Bronchial epithelial cell (primary cell): ENCODE measurements around the gene SH3RF1. TPM values are rescaled to one million over a fixed set of nuclear protein-coding genes. Genes with fewer than 3 reads are reported as not detected.

Source experiments
- DNase-seq: peaks from one replicate; pipeline ENCODE4 v3.0.0-alpha.2; 2010; ENCODE audit warnings: low read depth
- FAIRE-seq: peaks from 2 replicates; lab custom pipeline; 2011; peaks lifted over from hg19 to GRCh38; lab: Jason Lieb, UNC
- H3K27me3 ChIP-seq: 2 replicates; pipeline ENCODE4 v1.5.1; 2011; ENCODE audit warnings: low read length; ENCODE audit not compliant: control insufficient read depth, insufficient read depth
- H3K36me3 ChIP-seq: 2 replicates; pipeline ENCODE4 v1.5.1; 2011; ENCODE audit warnings: low read length; ENCODE audit not compliant: control insufficient read depth, insufficient read depth
- H3K4me3 ChIP-seq: 2 replicates; pipeline ENCODE4 v1.5.1; 2011; ENCODE audit warnings: mild to moderate bottlenecking, low read depth, low read length, control low read depth
- CTCF ChIP-seq: IDR thresholded peaks from 2 replicates; pipeline ENCODE4 v1.5.1; 2011; ENCODE audit warnings: mild to moderate bottlenecking, moderate library complexity, low read length, control low read depth, inconsistent platforms; ENCODE audit not compliant: insufficient read depth, severe bottlenecking
- total RNA-seq: library from RNA; depleted of rRNA; stranded (reverse); fragments of >200 nt; gene quantifications from 2 replicates; pipeline ENCODE4 v1.2.1, GENCODE V29; 2014

SH3RF1 gene
- total RNA-seq, 1 donor from 2014 or later, result 9.0 TPM

GRCh38 chr4:169248645-169249044 lies 22.1 kb downstream of the SH3RF1 start:
- FAIRE-seq, result no peak
- DNase-seq, result no peak
- no peak overlapping the region for H3K4me3 ChIP-seq
- no peak for TF ChIP-seq CTCF
- no peaks in the 10 kb centered on the region for H3K36me3 ChIP-seq
- H3K27me3 ChIP-seq, result no peaks in the 10 kb centered on the region

DNA sequence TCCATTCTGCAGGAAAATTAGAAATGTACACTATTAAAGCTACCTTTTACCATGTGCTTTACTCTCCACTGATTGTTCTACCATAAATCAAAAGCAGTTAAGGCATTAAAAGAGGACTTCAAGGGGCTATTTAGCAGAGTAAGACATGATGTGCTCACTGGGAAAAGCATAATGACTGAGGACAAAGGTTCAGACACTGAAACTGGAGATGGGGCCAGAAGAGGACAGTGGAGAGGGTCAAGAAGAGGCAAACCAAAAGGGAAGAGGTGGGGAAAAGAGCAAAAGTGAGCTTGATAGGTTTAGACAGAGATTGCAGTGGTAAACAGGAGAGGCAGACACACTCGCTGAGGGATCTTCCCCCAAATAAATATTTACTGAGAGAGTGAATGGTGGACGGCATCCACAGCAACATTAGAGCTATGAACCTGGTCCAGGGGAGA lies 23.8 kb downstream of the SH3RF1 start:
- FAIRE-seq (no peak), DNase-seq (no peak)
- Histone ChIP-seq H3K27me3 (no peaks in the 10 kb centered on the region), H3K4me3 (no peak overlapping the region), H3K36me3 (peaks cover 1% of the 10 kb centered on the region)
- TF ChIP-seq CTCF, result no peak

- H3K4me3 ChIP-seq, result no peak overlapping the region
- FAIRE-seq (no peak), DNase-seq (no peak)
- H3K36me3 ChIP-seq, result peaks cover 1% of the 10 kb centered on the region
- TF ChIP-seq CTCF, result no peak
- no peaks in the 10 kb centered on the region for H3K27me3 ChIP-seq
Observed at GRCh38 chr4:169246279-169246678, 24.5 kb downstream of the SH3RF1 start.

- H3K27me3 ChIP-seq, result no peaks in the 10 kb centered on the region
- TF ChIP-seq CTCF, result no peak
- DNase-seq (no peak), FAIRE-seq (no peak)
- peaks cover 1% of the 10 kb centered on the region for H3K36me3 ChIP-seq
- no peak overlapping the region for H3K4me3 ChIP-seq
Observed at GRCh38 chr4:169245061-169245460, 25.7 kb downstream of the SH3RF1 start.

DNA sequence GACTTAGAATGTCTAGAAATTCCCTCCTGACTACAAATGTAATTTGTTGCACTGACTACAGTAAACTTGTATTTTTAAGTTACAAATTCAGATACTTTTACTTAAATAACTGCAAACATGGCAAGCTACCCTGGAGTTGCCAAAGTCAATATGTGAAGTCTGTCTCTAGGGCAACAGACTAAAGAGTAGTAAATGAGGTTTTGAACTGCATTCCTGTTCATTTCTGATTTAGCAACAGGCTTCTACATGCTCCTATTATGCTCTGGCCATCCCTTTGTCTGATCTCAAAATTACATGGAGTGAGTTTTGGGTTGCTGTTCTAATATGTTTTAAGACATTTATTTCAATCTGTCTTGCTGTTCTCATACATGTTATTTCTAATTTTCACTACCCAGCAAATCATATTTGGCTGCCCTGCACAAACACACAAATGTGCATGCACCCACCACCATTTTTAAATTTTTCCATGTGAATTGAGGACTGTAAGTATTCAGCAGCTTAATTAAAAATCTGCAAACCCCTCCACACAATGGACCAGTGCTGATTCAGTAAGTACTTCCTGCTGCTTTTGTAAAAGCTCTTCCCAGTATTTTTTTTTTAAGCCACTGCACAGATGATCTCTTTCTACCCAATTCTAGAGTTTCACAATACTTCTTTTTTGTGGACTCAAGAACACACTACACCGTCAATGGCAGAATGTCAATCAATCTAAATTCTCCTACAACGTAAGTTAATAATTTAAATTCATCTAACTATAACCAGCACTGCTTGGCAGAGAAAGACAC lies 26.7 kb downstream of the SH3RF1 start:
- peak; percentile 73 for DNase-seq
- Histone ChIP-seq H3K36me3 (peaks cover 1% of the 10 kb centered on the region), H3K4me3 (no peak overlapping the region), H3K27me3 (no peaks in the 10 kb centered on the region)
- no peak for FAIRE-seq
- TF ChIP-seq CTCF, result no peak
